HG02884 (cell line): ENCODE measurements around the gene IMPDH1.
"Not testable (repeated sequence)": the region's sequence is repeated elsewhere in the genome, so short reads cannot be mapped to it uniquely, and the experiment has no call there.

Experiments
- ATAC-seq: cut with Tn5 transposase; IDR thresholded peaks from one replicate; pipeline ENCODE4 v1.9.1; 2021; ENCODE audit warnings: mild to moderate bottlenecking, moderate library complexity; ENCODE audit not compliant: unreplicated experiment

Gene IMPDH1

DNA sequence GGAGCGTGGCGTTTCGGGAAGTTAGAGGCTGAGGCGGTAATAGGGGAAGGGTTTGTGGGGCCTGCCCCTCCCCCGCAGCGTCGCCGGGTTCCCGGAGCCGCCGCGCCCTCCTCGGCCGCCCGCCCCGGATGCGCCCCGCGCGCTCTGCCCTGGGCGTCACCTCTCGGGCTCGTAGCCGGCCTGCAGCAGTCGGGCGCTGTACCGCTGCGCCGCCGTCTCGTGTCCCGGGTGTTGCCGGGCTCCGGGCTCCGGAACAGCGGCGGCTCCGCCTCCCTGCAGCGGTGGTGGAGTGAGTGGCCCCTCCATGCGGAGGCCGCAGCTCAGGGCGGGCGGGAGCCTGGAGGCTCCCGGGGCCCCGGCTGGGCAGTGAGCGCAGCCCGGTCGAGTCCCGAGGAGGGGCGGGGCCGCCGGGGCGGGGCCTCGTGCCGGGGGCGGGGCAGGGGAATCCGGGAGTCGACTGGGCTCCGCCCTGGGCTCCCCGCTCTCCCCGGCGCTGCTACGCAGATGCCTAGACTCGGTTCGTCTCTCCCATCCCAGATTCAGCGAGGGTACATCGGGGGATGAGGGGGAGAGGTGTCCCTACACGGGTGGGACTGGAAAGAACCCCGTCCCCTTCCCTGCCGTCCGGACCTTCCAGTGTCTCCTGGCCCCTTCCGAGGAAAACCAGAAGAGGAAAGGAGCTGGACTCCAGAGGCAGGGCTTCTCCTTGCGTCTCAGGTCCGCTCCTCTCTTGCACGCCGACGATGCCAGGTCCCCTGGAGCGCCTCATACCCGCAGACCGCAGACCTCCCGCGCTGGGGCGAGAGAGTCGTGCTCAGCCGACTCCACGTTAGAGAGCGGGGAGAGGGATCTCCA, at the start of gene IMPDH1:
Gene IMPDH1, minus strand, starts transcription at position 387 of the 855 bp plus-strand sequence. Its CDS starts 81 bp downstream, at position 306.
- ATAC-seq: peak; percentile 73

DNA sequence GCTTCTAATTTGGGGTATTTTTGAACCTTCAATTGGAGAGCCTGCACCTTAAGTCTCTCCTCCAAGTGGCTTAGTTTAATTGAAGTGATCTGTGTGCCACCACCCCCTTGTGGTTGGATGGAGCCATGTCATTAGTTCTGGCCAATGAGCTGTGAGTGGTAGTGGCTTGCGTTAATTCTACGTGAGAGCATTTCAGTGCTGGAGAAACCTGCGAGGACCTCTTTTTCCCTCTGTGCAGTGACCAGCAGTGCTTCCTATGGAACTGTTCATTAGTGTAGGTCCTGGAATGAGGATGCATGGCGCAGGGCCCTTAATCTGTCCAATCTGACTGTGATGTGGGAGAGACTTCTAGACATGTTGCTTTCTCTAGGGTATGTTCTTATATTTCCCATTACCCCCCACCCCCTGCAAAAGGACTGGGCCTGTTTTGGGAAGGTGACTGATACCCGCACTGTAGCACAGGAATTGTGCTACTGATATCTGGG, 49.7 kb upstream of the IMPDH1 start:
- ATAC-seq: peak; percentile 38

DNA sequence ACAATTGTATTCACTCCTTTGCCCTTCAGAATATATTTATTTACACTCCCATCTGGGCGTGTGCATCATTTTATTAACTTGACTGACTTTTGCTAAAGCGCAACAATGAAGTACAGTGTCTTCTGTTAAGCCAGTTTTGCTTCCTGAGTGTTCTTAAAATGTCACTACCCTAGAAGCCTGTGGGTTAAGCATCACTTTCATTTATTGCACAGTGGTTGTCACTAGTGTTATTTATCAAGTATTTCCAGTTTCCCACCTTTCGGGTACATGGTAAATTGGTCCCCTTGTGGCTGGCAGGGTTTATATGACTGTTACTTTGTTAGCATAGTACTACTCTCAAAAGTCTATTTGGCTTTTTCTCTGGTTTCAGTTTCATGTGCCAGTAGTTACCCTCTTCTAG, 49.2 kb upstream of the IMPDH1 start:
- peak; percentile 31 for ATAC-seq

DNA sequence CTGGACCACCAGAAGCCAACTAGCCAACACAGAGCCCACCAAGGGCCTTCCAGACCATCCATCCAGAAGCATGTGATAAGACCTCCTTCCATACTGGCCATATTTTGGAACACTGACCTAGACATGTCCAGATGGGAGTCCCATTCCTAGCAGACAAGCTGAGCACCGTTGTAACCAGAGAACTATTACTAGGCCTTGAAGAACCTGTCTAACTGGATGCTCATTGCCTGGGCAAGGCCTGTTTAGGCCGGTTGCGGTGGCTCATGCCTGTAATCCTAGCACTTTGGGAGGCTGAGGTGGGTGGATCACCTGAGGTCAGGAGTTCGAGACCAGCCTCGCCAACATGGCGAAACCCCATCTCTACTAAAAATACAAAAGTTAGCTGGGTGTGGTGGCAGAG, 47.6 kb upstream of the IMPDH1 start:
- not testable (repeated sequence) for ATAC-seq

DNA sequence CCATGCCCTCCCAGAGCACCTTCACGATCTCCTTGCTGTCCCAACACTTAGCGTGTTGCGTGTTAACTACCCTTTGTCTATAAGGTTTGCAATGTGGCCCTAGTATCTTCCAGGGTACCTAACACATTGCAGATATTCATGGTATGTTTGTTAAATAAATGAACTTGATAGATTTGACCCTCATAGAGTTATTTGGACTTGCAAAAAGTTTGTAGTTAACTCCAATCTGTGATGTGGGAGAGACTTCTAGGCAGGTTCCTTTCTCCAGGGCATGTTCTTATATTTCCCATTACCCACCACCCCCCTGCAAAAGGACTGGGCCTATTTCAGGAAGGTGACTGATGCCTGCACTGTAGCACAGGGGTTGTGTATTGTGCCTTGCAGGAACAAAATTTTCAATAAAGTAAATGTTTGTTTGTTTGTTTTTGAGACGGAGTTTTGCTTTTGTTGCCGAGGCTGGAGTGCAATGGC, 46.5 kb upstream of the IMPDH1 start:
- ATAC-seq: peak; percentile 17

DNA sequence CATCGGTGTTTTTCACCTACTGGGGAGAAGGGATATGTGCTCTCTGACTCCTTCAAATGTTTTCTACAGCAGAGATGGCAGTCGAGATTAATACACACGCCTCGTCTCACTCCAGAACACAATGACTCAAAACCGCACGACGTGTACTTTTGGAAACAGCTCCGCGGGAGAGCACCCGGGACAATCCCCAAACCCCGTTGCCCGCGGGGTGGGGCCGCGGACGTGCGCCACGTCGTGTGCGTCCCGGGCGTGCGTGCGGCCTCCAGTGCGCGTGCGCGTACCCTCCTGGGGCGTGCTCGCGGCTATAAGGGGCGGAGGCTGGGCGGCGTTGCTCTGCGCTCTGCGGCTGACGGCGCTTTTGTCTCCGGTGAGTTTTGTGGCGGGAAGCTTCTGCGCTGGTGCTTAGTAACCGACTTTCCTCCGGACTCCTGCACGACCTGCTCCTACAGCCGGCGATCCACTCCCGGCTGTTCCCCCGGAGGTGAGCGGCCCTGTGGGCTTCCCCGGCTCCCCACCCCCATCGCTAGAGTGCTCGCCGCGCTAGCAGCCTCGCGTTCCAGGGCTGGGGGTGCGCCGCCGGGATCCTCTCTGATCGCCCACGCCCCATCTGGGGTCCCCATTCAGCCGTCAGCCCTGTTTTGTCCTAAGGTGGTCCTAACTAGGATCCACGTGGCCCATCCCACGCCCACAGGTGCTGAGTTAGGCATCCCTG, 45.9 kb upstream of the IMPDH1 start, which contains the start of gene HILPDA:
Gene HILPDA, plus strand, starts transcription at position 336 of the 712 bp plus-strand sequence. CDS start 1,391 bp downstream, outside the sequence.
- peak; percentile 72 for ATAC-seq

DNA sequence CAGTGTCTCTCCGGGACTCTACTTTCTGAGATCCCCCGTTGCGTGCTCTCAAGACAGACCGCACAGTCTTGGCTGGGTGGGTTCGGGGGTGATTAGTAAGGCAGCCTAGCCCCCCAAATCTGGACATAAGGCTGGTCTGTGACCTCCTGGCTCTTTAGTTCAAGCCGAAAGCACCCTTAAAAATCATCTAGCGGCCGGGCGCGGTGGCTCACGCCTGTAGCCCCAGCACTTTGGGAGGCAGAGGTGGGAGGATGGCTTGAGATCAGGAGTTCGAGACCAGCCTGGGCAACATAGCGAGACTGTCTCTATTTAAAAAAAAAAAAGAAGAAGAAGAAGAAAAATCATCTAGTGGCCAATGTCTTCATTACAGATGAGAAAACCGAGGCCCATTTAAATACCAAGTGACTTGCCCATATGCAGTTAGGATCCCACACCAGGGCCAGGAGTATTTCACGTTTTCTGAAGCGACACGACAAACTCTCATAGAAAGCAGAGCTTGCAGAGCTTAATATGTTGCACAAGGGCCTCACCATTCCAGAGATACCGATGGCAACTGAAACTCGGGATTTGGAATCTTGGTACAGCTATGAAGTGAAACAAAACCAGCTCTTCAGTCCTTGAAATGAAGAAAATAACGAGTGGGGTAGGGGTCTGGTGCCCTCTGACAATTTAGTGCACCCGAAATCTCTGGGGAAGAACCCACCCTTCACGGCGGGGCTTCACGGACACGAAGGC, 45.2 kb upstream of the IMPDH1 start:
- no peak for ATAC-seq

DNA sequence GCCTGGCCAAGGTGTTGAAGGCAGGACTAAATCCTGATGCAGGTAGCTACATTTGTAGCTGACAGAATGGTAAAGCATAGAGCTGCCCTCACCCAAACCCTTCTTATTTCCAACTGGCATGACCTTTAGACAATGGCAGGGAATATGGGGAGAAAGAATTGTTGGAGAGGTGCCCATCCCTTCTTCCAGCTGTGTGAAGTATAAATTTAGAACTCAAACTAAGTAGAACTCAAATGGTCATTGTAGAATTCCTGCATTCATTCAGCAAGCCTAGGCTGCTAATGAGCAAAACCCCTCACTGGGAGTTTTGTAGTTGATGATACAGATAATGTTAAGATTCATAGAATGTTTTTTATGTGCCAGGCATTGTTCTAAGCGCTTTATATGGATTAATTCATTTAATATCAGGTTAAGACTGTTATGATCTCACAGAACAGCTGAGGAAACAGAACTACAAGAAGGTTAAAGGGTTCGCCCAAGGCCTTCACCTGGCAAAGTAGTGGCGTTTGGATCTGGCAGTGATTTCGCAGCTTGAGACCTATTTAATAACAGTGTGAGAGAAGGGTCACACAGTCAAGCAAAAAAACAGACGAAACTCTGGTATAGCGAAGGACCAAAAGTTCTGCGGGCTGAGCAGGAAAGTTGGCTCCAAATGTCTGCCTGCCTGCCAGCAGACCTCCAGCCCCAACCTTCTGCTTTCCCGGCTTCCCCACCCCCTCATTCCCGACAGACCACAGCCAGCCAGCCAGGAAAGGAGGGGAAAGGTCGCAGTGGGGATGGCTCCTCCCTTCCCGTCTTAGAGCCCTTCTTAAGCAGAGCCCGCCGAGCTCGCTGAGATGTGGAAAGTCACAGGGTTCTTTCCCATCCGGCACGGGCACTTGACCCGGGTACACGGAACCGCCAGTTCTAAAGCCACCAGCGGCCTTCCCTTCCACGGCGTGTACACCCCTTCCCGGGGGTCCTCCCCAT, 44.3 kb upstream of the IMPDH1 start:
- ATAC-seq: no peak

DNA sequence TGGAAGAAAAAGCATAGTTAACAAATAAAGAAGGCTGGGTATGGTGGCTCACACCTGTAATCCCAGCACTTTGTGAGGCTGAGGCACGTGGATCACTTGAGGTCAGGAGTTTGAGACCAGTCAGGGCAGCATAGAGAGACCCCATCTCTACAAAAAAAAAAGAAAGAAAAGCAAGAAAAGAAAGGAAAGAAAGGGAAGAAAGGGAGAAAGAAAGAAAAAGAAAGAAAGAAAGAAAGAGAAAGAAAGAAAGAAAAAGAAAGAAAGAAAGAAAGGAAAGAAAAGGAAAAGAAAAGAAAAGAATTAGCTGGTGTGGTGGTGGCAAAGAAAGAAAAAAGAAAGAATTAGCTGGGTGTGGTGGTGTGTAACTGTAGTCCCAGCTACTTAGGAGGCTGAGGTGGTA, 42.8 kb upstream of the IMPDH1 start:
- ATAC-seq: no peak

DNA sequence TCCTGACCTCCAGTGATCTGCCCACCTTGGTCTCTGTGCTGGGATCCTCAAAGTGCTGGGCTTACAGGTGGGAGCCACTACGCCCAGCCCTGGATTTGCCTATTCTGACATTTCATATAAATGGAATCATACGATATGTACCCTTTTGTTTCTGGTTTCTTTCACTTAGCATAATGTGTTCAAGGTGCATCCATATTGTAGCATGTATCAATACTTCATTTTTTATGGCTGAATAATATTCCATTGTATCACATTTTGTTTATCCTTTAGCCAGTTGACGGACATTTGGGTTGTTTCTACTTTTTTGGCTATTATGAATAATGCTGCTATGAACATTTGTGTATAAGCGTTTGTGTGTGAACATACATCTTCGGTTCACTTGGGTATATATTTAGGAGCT, 41.1 kb upstream of the IMPDH1 start:
- ATAC-seq: no peak

DNA sequence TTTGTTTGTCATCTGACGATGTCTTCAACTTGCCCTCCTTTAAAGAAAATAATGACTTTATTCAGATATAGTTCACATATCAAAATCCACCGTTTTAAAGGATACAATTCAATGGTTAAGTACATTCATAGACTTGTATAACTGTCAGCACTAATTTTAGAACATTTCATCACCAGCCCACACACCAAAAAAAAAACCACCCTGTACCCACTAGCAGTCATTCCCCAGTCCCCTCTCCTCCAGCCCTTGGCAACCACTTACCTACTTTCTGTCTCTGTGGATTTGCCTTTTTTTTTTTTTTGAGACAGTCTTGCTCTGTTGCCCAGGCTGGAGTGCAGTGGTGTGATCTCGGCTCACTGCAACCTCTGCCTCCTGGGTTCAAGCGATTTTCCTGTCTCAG, 40.6 kb upstream of the IMPDH1 start:
- ATAC-seq: no peak

DNA sequence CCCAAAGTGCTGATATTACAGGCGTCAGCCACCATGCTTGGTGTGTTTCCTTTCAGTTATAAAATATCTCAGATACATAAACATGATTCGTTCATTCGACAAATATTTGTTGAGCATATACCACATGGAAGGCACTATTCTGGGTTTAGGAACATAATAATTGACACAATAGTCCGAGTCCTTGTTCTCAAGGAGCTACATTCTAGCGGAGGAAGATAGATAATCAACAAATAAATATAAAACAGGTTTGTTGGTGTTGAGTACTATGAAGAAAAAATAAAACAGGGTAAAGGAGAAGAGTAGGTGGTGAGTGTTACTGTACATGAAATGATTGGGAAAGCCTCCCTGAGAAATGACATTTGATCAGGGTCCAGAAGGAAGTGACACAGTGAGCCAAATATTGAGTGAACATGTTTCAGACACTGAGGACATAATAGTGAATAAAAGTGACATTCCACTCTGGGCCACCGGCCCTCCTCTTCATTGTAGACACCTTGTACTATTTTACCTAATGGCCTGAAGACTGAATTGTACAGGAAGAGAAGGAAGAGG, 39.0 kb upstream of the IMPDH1 start:
- no peak for ATAC-seq

DNA sequence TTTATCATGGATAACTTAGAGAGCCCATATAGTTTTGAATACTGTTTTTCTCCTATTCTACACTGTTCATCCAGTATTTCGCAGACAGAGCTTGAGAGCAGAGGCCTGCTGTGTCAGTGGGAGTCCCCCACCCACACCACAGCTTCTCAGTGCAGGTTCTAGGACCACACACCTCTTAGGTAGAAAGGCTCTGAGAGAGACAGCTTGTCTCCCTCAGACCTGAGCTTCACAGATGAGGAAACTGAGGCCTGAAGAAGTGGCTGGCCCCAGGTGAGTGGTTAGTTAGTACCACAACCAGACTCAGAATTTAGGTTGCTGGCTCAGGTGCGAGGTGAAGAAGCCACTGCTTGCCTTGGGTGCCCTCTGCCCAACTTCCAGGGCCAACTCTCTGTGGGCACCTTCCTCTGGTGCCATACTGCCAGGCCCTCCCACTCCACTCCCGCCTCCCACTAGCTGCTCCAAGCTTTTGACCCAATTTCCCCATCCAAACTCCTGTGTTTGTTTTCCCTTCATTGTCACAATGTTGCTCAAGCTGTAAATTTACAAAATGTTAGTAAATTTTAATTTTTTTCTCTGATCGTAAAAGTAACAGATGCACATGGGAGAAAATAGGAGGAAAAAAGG, 38.3 kb upstream of the IMPDH1 start:
- ATAC-seq: no peak

DNA sequence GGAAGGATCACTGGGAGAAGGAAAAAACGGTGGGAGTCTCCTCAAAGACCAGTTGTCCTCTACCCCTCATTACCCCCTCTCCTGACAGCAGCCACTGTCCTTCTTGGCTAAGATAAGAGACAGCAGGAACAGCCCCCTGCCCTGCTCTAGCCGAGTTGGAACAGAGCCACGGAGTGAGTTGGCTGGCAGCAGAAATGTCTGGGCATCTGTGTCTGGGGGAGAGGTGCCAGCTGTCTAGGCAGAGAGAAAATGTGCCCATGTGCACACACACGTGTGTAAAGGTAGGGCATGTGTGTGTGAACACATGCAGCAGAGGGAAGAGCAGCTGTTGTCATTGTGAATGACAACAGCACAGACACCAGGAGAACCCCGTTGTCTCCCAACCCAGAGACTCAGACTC, 36.5 kb upstream of the IMPDH1 start:
- ATAC-seq: no peak

DNA sequence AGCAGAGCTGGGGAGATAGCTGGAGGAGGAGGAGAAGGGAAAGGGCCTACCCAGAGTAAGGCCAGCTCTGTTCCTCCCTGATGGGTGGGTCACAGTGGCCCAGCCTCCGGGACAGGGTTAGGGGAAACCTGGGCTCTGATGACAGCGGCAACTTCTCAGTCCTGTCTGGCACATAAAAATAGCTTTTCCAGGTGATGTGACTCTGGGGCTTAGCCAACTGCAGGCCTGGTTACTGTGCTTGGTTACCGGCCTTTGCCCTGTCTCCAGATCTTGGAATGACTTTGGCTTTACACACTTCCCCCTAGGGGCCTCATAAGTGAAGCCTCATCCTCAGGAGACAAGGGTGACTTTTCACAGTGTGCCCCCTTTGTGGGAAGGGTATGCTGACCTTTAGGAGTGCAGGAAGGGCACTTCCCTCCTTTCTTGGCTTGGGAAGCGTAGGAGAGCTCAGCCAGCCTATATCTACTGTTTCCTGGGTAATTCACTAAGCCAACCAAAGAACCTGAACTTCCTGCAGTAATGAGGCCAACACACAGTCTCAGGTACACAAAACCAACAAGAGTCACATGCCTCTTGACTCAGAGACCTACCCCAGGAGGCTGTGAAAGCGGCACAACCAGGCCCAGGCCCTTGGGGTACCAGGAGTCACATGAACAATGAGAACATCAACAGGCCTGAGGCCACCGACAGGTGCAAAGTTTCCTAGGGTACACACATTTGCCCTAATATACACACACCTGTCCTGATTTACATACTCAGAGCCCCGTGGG, 34.2 kb upstream of the IMPDH1 start:
- no peak for ATAC-seq

DNA sequence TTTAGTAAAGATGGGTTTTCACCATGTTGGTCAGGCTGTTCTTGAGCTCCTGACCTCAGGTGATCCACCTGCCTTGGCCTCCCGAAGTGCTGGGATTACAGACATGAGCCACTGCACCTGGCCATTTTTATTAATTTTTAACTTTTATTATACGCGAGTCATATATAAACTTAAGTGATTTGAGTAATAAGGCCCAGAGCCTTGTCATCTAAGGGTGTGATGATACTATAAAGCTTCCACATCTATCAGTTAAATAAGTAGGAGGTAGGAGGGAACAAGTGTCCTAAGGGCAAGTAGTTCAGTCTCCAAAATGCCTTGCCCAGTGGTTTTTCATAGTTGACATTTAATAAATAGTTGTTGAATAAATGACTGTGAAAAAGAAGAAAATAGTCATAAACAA, 32.6 kb upstream of the IMPDH1 start:
- no peak for ATAC-seq

DNA sequence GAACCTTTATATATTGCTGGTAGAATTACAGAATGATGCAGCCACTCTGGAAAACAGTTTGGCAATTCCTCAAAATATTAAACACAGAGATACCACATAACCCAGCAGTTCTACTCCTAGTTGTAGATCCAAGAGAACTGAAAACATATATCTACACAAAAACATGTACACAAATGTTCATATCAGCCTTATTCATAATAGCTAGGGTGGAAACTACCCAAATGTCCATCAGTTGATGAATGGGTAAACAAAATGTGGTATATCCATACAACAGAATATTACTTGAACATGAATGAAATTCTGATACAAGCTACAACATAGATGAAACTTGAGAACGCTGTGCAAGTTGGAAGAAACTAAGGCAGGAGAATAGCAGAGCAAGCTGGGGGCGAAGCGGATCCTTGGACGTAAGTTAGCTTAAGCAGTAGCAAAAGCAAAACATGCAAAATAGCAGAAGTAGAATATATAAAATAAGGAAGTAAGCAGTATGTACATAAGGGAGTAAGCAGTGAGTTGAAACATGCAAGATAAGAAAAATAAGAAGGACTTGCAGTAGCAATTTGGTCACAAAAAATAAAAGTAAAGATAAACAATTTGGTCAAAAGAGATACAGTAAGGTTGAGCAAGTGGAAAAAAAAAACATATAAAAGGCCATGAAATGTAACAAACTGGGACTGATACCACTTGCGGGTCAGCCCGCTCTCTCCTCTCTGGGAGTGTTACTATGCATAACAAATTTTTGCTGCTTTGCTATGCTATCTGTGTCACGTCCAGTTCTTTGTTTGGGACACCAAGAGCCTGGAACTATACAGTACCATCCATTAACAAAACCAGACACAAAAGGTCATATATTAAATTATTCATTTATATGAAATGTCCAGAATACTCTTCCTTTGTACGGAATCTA, 27.9 kb upstream of the IMPDH1 start:
- peak; percentile 54 for ATAC-seq
